K562 (cell line): Measurements from ENCODE around the gene AICDA. TPM values are rescaled to one million over a fixed set of nuclear protein-coding genes. Genes with fewer than 3 reads are reported as not detected.

Experiments
- BCLAF1 ChIP-seq, 2 experiments: fragments of 450-650 bp in 1 of 2; IDR thresholded peaks; 2 replicates each; pipeline ENCODE4 v1.6.1; 2011 to 2017; ENCODE audit warnings: low read depth in 2 of 2, antibody characterized with exemption in 1 of 2, borderline replicate concordance in 1 of 2, low read length in 1 of 2, mild to moderate bottlenecking in 1 of 2, mixed read lengths in 1 of 2; ENCODE audit not compliant: control insufficient read depth in 1 of 2
- SREBF1 ChIP-seq: fragments of 150-350 bp; IDR thresholded peaks from 2 replicates; pipeline ENCODE4 v1.6.1; 2014; ENCODE audit warnings: antibody characterized with exemption, low read depth, low read length, borderline replicate concordance
- polyA plus RNA-seq, 8 experiments: library from polyadenylated mRNA; depleted of rRNA in 4 of 8; stranded (reverse) in 5 of 8; unstranded in 3 of 8; fragments of >200 nt; fragmentation: Nextera tagmentation in 2 of 8; fragmentation: Illumina TruSeq in 1 of 8; extraction: Ambion mirVana in 2 of 8; extraction: Trizol in 1 of 8; gene quantifications; 2 replicates each; pipeline versions ENCODE4 v1.2.1 to v1.2.3, GENCODE V29; 2011 to 2014; ENCODE audit warnings: inconsistent platforms in 1 of 8, missing spikeins in 1 of 8
- total RNA-seq, 7 experiments: library from RNA; depleted of rRNA in 6 of 7; stranded (reverse); fragments of >200 nt in 6 of 7; fragmentation: Illumina TruSeq in 2 of 7; extraction: Trizol in 2 of 7; gene quantifications; 2 replicates each; pipeline versions ENCODE4 v1.2.1 to v1.2.3, GENCODE V29; 2011 to 2021; ENCODE audit warnings: low replicate concordance in 1 of 7
- TF ChIP-seq, protein P1 (sequence below): sonication (generic); formaldehyde crosslinking; IDR thresholded peaks from 2 replicates; pipeline ENCODE4 v1.8.0; 2022; ENCODE audit warnings: missing genetic modification reagents, mild to moderate bottlenecking, borderline replicate concordance

AICDA gene
- total and polyA plus RNA-seq, 9 of the 15 experiments (the other 6 are each of a cell fraction or from before 2014, with no cell fraction given) = not detected

GRCh38 chr12:8584004-8584403 lies 28.7 kb downstream of the AICDA start (continued):
- TF ChIP-seq, protein P1, sequence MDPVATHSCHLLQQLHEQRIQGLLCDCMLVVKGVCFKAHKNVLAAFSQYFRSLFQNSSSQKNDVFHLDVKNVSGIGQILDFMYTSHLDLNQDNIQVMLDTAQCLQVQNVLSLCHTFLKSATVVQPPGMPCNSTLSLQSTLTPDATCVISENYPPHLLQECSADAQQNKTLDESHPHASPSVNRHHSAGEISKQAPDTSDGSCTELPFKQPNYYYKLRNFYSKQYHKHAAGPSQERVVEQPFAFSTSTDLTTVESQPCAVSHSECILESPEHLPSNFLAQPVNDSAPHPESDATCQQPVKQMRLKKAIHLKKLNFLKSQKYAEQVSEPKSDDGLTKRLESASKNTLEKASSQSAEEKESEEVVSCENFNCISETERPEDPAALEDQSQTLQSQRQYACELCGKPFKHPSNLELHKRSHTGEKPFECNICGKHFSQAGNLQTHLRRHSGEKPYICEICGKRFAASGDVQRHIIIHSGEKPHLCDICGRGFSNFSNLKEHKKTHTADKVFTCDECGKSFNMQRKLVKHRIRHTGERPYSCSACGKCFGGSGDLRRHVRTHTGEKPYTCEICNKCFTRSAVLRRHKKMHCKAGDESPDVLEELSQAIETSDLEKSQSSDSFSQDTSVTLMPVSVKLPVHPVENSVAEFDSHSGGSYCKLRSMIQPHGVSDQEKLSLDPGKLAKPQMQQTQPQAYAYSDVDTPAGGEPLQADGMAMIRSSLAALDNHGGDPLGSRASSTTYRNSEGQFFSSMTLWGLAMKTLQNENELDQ (CRISPR knock-in tag) = no peak
- TF ChIP-seq BCLAF1 (IDR thresholded peaks at IDR 0.05; ENCODE audit: borderline replicate concordance in 1 of 2, control insufficient read depth in 1 of 2, low read depth in 2 of 2, low read length in 1 of 2) (no peak), SREBF1 (no peak)
